HFFc6 (cell line): ENCODE results near the gene CPLANE2. TPM values are rescaled to one million over a fixed set of nuclear protein-coding genes. Genes with fewer than 3 reads are reported as not detected.
"Not testable (repeated sequence)": the region's sequence is repeated elsewhere in the genome, so short reads cannot be mapped to it uniquely, and the experiment has no call there.

Experiments used
- DNase-seq: peaks from one replicate; pipeline ENCODE4 v3.0.0-alpha.2; 2018
- H3K27ac Mint-ChIP-seq: 2 replicates; pipeline ENCODE4 v1.8.0; 2020; ENCODE audit warnings: mild to moderate bottlenecking, mixed read lengths
- H3K27me3 Mint-ChIP-seq: 2 replicates; pipeline ENCODE4 v1.8.0; 2021; ENCODE audit warnings: mild to moderate bottlenecking, moderate library complexity, mixed read lengths; ENCODE audit not compliant: insufficient read depth
- H3K36me3 Mint-ChIP-seq: 2 replicates; pipeline ENCODE4 v1.8.0; 2021; ENCODE audit warnings: low read depth, mixed read lengths
- H3K4me1 Mint-ChIP-seq: 2 replicates; pipeline ENCODE4 v1.8.0; 2020; ENCODE audit warnings: low read depth, mixed read lengths
- H3K4me3 Mint-ChIP-seq: 2 replicates; pipeline ENCODE4 v1.8.0; 2020; ENCODE audit warnings: mild to moderate bottlenecking, moderate library complexity, mixed read lengths
- H3K9me3 Mint-ChIP-seq: 2 replicates; pipeline ENCODE4 v1.8.0; 2020; ENCODE audit warnings: mild to moderate bottlenecking, mixed read lengths
- CTCF ChIP-seq: fragments of 200-600 bp; sonication (generic); IDR thresholded peaks from 2 replicates; pipeline ENCODE4 v1.5.0; 2021; ENCODE audit warnings: antibody characterized with exemption, mild to moderate bottlenecking
- total RNA-seq, 6 experiments: library from RNA; stranded (reverse); fragmentation: NEBNext Ultra II Directional; extraction: Animal tissue kit (Norgen Biotek cat#: 25700); gene quantifications; 2 replicates in 1 of 6; 3 replicates in 5 of 6; pipeline ENCODE4 v1.2.3, GENCODE V29; 2021

The CPLANE2 gene
- total RNA-seq, 6 experiments from 2014 or later: 6.5 to 11.8 (median 7.5) TPM

GRCh38 chr1:16258591-16259135 lies 21.7 kb upstream of the CPLANE2 start:
- Mint-ChIP-seq H3K27ac (peak overlapping the region; percentile 48; the same call in 1 of the 2 replicates), H3K36me3 (peaks cover 18% of the 10 kb centered on the region), H3K4me3 (no peak overlapping the region), H3K4me1 (peaks cover 74% of the 10 kb centered on the region), H3K9me3 (no peaks in the 10 kb centered on the region), H3K27me3 (peaks cover 2% of the 10 kb centered on the region)
- no peak for TF ChIP-seq CTCF
- no peak for DNase-seq

GRCh38 chr1:16257968-16258367 lies 21.0 kb upstream of the CPLANE2 start:
- Mint-ChIP-seq H3K27ac (no peak overlapping the region), H3K4me3 (no peak overlapping the region), H3K36me3 (peaks cover 18% of the 10 kb centered on the region), H3K4me1 (peaks cover 74% of the 10 kb centered on the region), H3K9me3 (no peaks in the 10 kb centered on the region), H3K27me3 (no peaks in the 10 kb centered on the region; the same call in 1 of the 2 replicates)
- no peak for TF ChIP-seq CTCF
- DNase-seq: no peak

- H3K4me1 Mint-ChIP-seq: peaks cover 74% of the 10 kb centered on the region
- not testable (repeated sequence) for H3K27ac Mint-ChIP-seq, DNase-seq, H3K9me3 Mint-ChIP-seq, H3K27me3 Mint-ChIP-seq, H3K4me3 Mint-ChIP-seq
- H3K36me3 Mint-ChIP-seq: peaks cover 22% of the 10 kb centered on the region
Measured at GRCh38 chr1:16257556-16257955, 20.6 kb upstream of the CPLANE2 start.

GRCh38 chr1:16256478-16256877 lies 19.5 kb upstream of the CPLANE2 start:
- H3K4me1 Mint-ChIP-seq: peaks cover 70% of the 10 kb centered on the region
- no peak for TF ChIP-seq CTCF
- DNase-seq: no peak
- peaks cover 32% of the 10 kb centered on the region for H3K36me3 Mint-ChIP-seq
- H3K27ac Mint-ChIP-seq: no peak overlapping the region
- no peaks in the 10 kb centered on the region; the same call in 1 of the 2 replicates for H3K27me3 Mint-ChIP-seq
- no peaks in the 10 kb centered on the region for H3K9me3 Mint-ChIP-seq
- no peak overlapping the region for H3K4me3 Mint-ChIP-seq

- Mint-ChIP-seq H3K27ac (peak overlapping the region; percentile 40), H3K4me1 (peaks cover 67% of the 10 kb centered on the region), H3K27me3 (no peaks in the 10 kb centered on the region; the same call in 1 of the 2 replicates), H3K36me3 (peaks cover 44% of the 10 kb centered on the region), H3K9me3 (no peaks in the 10 kb centered on the region), H3K4me3 (no peak overlapping the region; the same call in 1 of the 2 replicates)
- no peak for TF ChIP-seq CTCF
- DNase-seq: peak; percentile 46
Measured at GRCh38 chr1:16254263-16254928, 17.4 kb upstream of the CPLANE2 start.

GRCh38 chr1:16253332-16253922 lies 16.4 kb upstream of the CPLANE2 start:
- H3K4me3 Mint-ChIP-seq: no peak overlapping the region
- no peak for DNase-seq
- peaks cover 50% of the 10 kb centered on the region for H3K36me3 Mint-ChIP-seq
- no peak for TF ChIP-seq CTCF
- no peak overlapping the region for H3K27ac Mint-ChIP-seq
- no peaks in the 10 kb centered on the region for H3K9me3 Mint-ChIP-seq
- H3K27me3 Mint-ChIP-seq: no peaks in the 10 kb centered on the region
- H3K4me1 Mint-ChIP-seq: peaks cover 68% of the 10 kb centered on the region
